GM12872 (cell line): Measurements from ENCODE around the gene DYSF.

ENCODE experiments used
- CTCF ChIP-seq: IDR thresholded peaks from 3 replicates; pipeline ENCODE4 v1.5.1; 2011; ENCODE audit warnings: low read depth, mild to moderate bottlenecking, low read length, moderate library complexity; ENCODE audit not compliant: insufficient read depth

The DYSF gene

GRCh38 chr2:71671203-71671854, 218.0 kb downstream of the DYSF start:
- no peak for TF ChIP-seq CTCF

GRCh38 chr2:71671895-71672825, 218.8 kb downstream of the DYSF start:
- TF ChIP-seq CTCF, result no peak

GRCh38 chr2:71672826-71673795, 219.8 kb downstream of the DYSF start:
- no peak for TF ChIP-seq CTCF

GRCh38 chr2:71674158-71674851, 220.9 kb downstream of the DYSF start:
- no peak for TF ChIP-seq CTCF

- no peak for TF ChIP-seq CTCF
Observed at GRCh38 chr2:71675296-71675695, 221.9 kb downstream of the DYSF start.

GRCh38 chr2:71678874-71679273, 225.5 kb downstream of the DYSF start:
- no peak for TF ChIP-seq CTCF
